ENCODE data around the gene GADD45A.

The GADD45A gene

DNA sequence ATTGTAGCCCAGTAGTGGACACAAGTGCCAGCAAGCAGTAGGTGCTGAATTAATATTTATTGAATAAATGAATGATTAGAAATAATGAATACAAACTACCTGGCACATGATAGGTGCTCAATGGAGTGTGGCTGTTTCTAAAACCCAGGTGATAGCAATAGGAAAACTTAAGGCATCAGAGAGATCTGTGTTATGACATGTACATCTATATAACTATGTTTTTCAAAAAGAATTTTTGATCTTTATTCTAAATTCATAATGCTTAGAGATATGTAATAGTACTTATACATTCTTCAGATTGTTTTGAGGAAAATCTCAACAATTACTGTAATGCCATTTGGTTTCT is 5.0 kb downstream of the GADD45A start:
- DNase-seq = no peak

DNA sequence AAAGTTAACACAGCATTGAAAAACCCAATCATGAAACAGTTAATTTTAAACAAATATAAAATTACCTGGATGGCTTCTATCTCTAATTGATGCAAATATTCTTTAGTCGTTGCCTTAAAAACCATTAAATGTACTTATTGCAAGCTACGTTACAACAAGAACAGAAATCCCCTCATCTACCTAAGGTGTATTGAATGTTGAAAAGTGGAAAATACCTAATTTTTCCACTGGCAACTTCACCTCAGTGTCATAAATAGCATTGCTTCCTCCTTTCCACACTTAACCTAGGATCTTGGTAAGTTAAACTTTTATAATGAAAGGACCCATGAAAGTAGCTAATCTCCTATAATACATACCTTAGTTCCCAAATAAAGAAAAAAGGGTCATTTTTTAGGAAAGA is 5.4 kb downstream of the GADD45A start:
- DNase-seq = no peak

DNA sequence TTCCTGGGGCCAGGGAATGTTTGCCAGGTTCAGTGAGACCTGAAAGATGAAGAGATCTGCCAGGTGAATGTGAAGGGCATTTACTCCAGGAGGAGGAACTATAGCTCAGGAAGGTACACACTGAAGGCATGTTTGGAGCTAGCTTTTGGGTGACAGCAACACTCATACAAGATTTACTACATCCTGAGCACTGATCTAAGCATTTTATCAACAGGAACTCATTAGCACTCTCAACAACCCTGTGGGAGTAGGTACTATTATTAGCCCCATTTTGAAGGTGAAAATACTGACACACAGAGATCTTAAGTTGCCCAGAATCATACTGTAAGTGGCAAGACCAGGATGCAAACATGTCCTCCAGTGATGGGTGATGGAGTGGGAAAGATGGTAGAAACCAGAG is 6.7 kb downstream of the GADD45A start:
- DNase-seq = no peak

GRCh38 chr1:67695963-67696362 is 11.0 kb downstream of the GADD45A start:
- no peak for DNase-seq

DNA sequence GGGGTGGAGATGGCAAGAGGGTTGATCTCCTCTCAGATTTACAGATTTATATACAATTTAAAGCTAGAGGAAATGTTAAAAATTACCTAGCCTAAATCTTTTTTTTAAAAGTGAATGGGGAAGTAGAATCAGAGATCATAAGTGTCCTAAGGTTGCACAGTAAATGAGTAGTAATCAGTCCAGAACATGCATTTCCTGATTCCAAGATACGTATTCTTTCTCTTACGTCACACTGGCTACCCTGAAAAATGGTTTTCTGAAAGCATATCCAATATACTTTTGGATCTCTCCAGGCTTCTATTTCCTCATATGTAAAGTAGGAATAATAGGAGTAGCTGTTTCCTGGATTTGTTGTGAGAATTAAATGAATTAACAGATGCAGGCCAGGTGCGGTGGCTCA is 11.7 kb downstream of the GADD45A start:
- no peak for DNase-seq

GRCh38 chr1:67700220-67700619 is 15.2 kb downstream of the GADD45A start:
- DNase-seq = no peak

DNA sequence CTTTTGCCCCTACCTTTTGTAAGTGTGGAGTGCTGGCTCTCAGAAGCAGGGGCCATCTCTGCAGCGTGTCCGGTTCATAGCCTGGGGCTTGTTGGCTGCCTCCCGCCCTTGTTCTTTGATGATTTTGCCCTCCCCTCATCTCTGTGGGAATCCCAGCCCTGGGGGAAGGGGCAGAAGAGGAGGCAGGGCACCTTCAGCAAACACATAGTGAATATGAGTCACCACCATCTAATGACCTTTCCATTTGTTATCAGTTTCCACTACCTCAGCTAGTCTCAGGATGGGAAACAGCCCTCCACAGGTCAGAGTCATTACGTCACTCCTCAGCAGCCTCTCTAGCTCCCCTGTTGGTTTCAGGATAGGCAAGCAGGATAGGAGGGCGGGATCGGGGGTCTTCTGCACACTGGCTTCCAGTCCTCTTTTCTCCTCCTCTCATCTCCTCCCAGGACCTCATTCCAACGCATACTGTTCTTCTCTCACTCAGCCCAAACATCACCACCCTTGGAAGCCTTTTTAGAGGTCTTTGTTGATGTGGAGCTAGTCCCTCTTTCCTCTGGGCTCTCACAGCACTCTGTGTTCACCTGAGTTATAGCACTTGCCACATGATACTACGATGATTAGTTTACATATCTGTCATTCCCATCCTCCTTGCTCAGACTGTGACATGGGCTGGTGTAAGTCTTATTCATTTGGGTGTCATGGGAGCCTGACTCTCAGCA is 15.8 kb downstream of the GADD45A start:
- no peak for DNase-seq

GRCh38 chr1:67701876-67702275 is 16.9 kb downstream of the GADD45A start:
- DNase-seq = no peak

DNA sequence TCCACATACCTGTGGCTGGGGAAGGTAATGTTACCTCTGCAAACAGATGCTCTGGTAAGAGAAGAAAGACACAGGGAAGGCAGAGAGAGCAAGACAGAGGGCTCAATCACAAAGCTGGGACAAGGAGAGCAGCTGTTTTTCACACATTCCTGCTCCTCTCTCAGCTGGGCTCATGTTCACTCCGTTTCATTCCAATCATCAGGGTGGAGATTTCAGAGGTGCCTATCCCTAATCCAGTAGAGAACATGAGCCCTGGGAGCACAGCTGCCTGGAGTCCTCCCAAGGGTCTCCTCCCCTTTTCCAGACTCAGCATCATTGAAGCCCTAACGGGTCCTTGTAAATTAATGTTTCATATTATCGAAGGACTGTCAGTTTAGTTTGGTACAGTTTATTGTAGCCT is 19.4 kb downstream of the GADD45A start:
- no peak for DNase-seq

- DNase-seq = no peak
Measured at GRCh38 chr1:67705735-67706453, 20.9 kb downstream of the GADD45A start.

DNA sequence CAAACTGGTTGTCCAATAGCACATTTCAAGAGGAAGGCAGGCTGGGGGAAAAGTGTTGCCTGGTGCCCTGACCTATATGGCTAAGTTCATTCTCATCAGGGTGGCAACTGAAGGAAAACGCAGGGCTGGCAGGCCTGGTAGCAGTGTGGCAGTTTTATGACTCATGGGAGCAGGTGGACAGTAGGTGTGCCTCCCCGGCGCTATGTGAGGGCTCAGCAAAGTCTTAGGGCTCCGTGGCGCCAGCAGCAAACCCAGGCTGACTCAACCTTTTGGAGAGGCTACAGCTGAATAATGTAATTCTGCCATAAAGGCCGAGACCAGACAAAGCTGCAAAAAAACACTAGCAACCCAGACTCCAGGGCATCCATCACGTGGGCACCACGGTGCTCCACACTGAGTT is 23.6 kb downstream of the GADD45A start:
- DNase-seq = no peak

DNA sequence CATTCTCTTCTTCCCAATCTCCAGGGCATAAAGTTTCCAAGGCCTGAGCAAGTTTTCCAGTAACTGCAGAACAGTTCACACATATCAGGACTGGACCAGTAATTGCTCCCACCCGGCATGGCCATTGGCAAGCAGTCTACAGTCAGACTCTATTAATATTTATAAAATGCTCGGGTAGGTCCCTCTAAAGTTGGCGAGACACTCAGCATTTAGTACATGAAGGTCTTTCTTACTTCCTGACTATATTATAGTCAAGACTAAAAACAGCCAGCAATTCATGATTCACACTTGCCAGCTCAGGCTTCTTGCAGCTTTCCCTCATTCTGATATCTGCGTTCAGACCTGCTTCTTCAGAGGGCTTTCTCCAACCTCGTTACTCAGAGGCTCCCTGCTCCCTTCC is 25.4 kb downstream of the GADD45A start:
- DNase-seq = no peak

DNA sequence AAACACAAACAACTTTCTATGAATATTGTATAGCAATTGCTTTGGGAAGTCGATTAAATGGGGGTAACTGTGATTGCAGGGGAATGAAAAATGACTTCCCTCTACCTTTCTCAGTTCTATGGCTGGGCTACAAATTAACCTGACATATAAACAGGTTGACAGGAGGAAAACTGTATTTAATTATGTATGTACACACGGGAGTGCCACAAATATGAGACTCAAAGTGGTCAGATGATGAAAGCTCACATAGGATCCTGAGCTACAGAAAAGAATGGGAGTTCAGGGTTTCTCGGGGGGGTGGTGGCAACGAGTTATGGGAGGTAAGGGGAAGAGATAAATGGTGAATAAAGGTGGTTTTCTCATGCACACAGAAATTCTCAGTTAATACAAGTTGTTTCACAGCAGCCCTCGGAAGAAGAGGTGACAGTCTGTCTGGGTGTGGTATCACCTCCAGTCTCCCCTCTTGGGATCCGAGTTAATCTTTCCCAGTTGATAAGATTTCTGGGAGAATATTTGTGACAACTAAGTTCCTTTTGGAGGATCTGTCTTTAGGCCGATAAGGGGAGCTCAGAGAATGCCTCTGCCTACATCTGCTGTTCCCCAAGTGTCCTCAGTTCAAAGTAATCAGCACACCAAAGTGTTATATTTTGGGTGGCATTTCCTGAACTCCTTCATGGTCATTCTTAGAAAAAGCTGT is 26.3 kb downstream of the GADD45A start:
- DNase-seq = no peak

- DNase-seq = no peak
Measured at GRCh38 chr1:67711855-67712212, 26.8 kb downstream of the GADD45A start.

- DNase-seq = peak; percentile 37
Measured at GRCh38 chr1:67713057-67713846, 28.3 kb downstream of the GADD45A start.

GRCh38 chr1:67715819-67716218 is 30.8 kb downstream of the GADD45A start:
- DNase-seq = no peak

- DNase-seq = no peak
Measured at GRCh38 chr1:67716800-67717199, 31.8 kb downstream of the GADD45A start.

DNA sequence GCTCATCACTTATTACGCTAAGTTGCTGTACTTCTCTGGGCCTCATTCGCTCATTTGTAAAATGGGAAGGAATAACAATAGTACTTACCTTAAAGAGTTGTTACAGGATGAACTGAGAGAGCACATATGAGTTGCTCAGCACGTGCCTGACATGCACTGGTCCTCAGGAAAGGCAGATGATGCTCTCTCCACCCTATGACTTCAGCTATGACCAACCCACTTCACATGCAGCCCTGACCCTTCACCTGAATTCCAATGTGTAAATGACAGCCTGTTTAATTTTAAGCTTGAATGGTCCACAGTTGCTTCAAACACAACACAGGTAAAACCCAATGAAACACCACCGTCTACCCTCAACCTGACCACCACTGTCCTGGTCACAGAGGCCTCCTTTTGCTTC is 32.9 kb downstream of the GADD45A start:
- no peak for DNase-seq

GRCh38 chr1:67719329-67720196 is 34.6 kb downstream of the GADD45A start:
- DNase-seq = no peak

- no peak for DNase-seq
Measured at GRCh38 chr1:67721112-67721511, 36.1 kb downstream of the GADD45A start.

- no peak for DNase-seq
Measured at GRCh38 chr1:67721650-67722291, 36.8 kb downstream of the GADD45A start.
